OCI-LY1 (cell line): ENCODE data around the gene OR4D2.
A peak's percentile ranks its signal among the peaks of the same experiment; 100 is the strongest.

Experiments
- H2AFZ ChIP-seq: fragments of 200-600 bp; sonication (generic), shearing (Covaris generic); 2 replicates; pipeline ENCODE4 v1.6.0; 2014; ENCODE audit warnings: antibody characterized with exemption, mild to moderate bottlenecking, low read length
- H3F3A ChIP-seq: fragments of 200-600 bp; sonication (generic), shearing (Covaris generic); 2 replicates; pipeline ENCODE4 v1.6.0; 2014; ENCODE audit warnings: mild to moderate bottlenecking, antibody characterized with exemption, low read length, moderate library complexity; ENCODE audit not compliant: insufficient read depth
- H3K27ac ChIP-seq: fragments of 200-600 bp; sonication (generic); 2 replicates; pipeline ENCODE4 v1.5.1; 2014; ENCODE audit warnings: low read length, mixed run types, mild to moderate bottlenecking, low read depth; ENCODE audit not compliant: poor library complexity, severe bottlenecking
- H3K27me3 ChIP-seq: fragments of 200-600 bp; sonication (generic); 2 replicates; pipeline ENCODE4 v1.6.0; 2014; ENCODE audit warnings: antibody characterized with exemption, mild to moderate bottlenecking, low read length, moderate library complexity; ENCODE audit not compliant: insufficient read depth
- H3K36me3 ChIP-seq: fragments of 200-600 bp; sonication (generic); 2 replicates; pipeline ENCODE4 v1.6.1; 2014; ENCODE audit warnings: mild to moderate bottlenecking, antibody characterized with exemption, low read length, moderate library complexity, mixed read lengths; ENCODE audit not compliant: insufficient read depth
- H3K4me1 ChIP-seq: fragments of 200-600 bp; sonication (generic); 2 replicates; pipeline ENCODE4 v1.5.1; 2014; ENCODE audit warnings: mild to moderate bottlenecking, low read length, moderate library complexity; ENCODE audit not compliant: insufficient read depth, severe bottlenecking
- H3K4me2 ChIP-seq: fragments of 200-600 bp; sonication (generic), shearing (Covaris generic); 2 replicates; pipeline ENCODE4 v1.6.1; 2014; ENCODE audit warnings: low read length
- H3K4me3 ChIP-seq: fragments of 200-600 bp; sonication (generic); 2 replicates; pipeline ENCODE4 v1.5.1; 2014; ENCODE audit warnings: low read length, low read depth, mild to moderate bottlenecking, mixed read lengths; ENCODE audit not compliant: poor library complexity, severe bottlenecking
- H3K79me2 ChIP-seq: fragments of 200-600 bp; shearing (Covaris generic); 2 replicates; pipeline ENCODE4 v1.6.1; 2016; ENCODE audit warnings: mixed run types, low read length, mixed read lengths; ENCODE audit not compliant: insufficient read depth
- H3K9ac ChIP-seq: fragments of 200-600 bp; sonication (generic), shearing (Covaris generic); 2 replicates; pipeline ENCODE4 v1.6.1; 2014; ENCODE audit warnings: mild to moderate bottlenecking, low read length, mixed read lengths
- H3K9me2 ChIP-seq: fragments of 200-600 bp; sonication (generic), shearing (Covaris generic); 2 replicates; pipeline ENCODE4 v1.6.1; 2014; ENCODE audit warnings: low read depth, mild to moderate bottlenecking, low read length, mixed read lengths
- H3K9me3 ChIP-seq: fragments of 200-600 bp; shearing (Covaris generic); 2 replicates; pipeline ENCODE4 v1.6.1; 2014; ENCODE audit warnings: low read length, mixed read lengths
- H4K20me1 ChIP-seq: fragments of 200-600 bp; sonication (generic), shearing (Covaris generic); 2 replicates; pipeline ENCODE4 v1.6.0; 2016; ENCODE audit warnings: mild to moderate bottlenecking, low read length; ENCODE audit not compliant: insufficient read depth
- CTCF ChIP-seq: fragments of 200-600 bp; sonication (generic), shearing (Covaris generic); IDR thresholded peaks from 2 replicates; pipeline ENCODE4 v1.5.1; 2017; ENCODE audit warnings: mild to moderate bottlenecking, antibody characterized with exemption, low read length, moderate library complexity, mixed read lengths
- EZH2 ChIP-seq: fragments of 200-600 bp; sonication (generic), shearing (Covaris generic); IDR thresholded peaks from 2 replicates; pipeline ENCODE4 v1.8.0; 2017; ENCODE audit warnings: borderline replicate concordance, mixed run types, mild to moderate bottlenecking, antibody characterized with exemption, low read length, moderate library complexity, mixed read lengths

Gene OR4D2

GRCh38 chr17:58195518-58196123, 28.8 kb downstream of the OR4D2 start:
- Histone ChIP-seq H2AFZ (no peak overlapping the region), H3K27me3 (peaks cover 5% of the 10 kb centered on the region; the same call in 1 of the 2 replicates), H3K4me3 (no peak overlapping the region), H4K20me1 (no peaks in the 10 kb centered on the region), H3K27ac (no peak overlapping the region), H3K9me2 (no peaks in the 10 kb centered on the region), H3K4me1 (no peaks in the 10 kb centered on the region), H3K79me2 (no peaks in the 10 kb centered on the region), H3K9me3 (no peaks in the 10 kb centered on the region), H3K9ac (no peak overlapping the region), H3K4me2 (no peak overlapping the region), H3K36me3 (no peaks in the 10 kb centered on the region), H3F3A (no peaks in the 10 kb centered on the region)
- no peak for TF ChIP-seq CTCF
- no peak for TF ChIP-seq EZH2

- Histone ChIP-seq H3K27ac (no peak overlapping the region), H3K4me1 (no peaks in the 10 kb centered on the region), H3K9me2 (no peaks in the 10 kb centered on the region), H3F3A (no peaks in the 10 kb centered on the region), H3K36me3 (no peaks in the 10 kb centered on the region), H3K79me2 (no peaks in the 10 kb centered on the region), H4K20me1 (no peaks in the 10 kb centered on the region), H3K27me3 (peaks cover 5% of the 10 kb centered on the region; the same call in 1 of the 2 replicates), H3K4me2 (no peak overlapping the region), H2AFZ (no peak overlapping the region), H3K4me3 (no peak overlapping the region), H3K9me3 (no peaks in the 10 kb centered on the region), H3K9ac (no peak overlapping the region)
- TF ChIP-seq CTCF = no peak
- TF ChIP-seq EZH2 = no peak
These were observed 29.8 kb downstream of the OR4D2 start for GRCh38 chr17:58196610-58197009.

- Histone ChIP-seq H4K20me1 (no peaks in the 10 kb centered on the region), H3K9ac (no peak overlapping the region), H3K27ac (no peak overlapping the region), H3K79me2 (no peaks in the 10 kb centered on the region), H3K27me3 (peaks cover 5% of the 10 kb centered on the region; the same call in 1 of the 2 replicates), H3K4me1 (no peaks in the 10 kb centered on the region), H3K9me3 (no peaks in the 10 kb centered on the region), H3K4me3 (no peak overlapping the region), H2AFZ (no peak overlapping the region), H3F3A (no peaks in the 10 kb centered on the region), H3K4me2 (no peak overlapping the region), H3K9me2 (no peaks in the 10 kb centered on the region), H3K36me3 (no peaks in the 10 kb centered on the region)
- TF ChIP-seq CTCF (peak; percentile 78), EZH2 (no peak)
These were observed 33.3 kb downstream of the OR4D2 start for GRCh38 chr17:58200024-58200633.
